CD4-positive, alpha-beta T cell treated with Interleukin-15 for 1 hour (primary cell): Measurements from ENCODE around the gene NAA60.
"Not testable (repeated sequence)": the region's sequence is repeated elsewhere in the genome, so short reads cannot be mapped to it uniquely, and the experiment has no call there.

Experiments used
- DNase-seq: peaks from one replicate; pipeline ENCODE4 v3.0.0-alpha.2; 2020

NAA60 gene

DNA sequence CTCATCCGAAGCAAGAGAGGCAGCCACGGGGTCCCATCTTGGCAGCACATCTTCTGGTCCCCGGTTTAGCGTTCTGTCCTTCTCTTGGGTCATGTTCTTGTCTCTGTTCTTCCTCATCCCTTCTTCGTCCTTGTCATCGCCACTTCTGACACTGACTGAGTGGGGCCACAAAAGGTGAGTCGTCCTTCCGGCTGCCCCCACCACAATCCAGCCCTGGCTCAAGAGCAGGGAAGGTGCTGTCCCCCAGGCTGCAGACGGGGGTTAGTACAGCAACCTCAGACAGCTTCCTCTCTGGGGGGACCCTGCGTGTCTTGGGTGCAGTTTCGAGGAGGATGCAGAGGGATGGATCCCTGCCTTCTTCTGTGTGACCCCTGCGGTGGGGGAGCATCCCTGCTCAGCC lies 21.8 kb downstream of the NAA60 start:
- DNase-seq: no peak

GRCh38 chr16:3465911-3466584 lies 22.6 kb downstream of the NAA60 start:
- DNase-seq: no peak

DNA sequence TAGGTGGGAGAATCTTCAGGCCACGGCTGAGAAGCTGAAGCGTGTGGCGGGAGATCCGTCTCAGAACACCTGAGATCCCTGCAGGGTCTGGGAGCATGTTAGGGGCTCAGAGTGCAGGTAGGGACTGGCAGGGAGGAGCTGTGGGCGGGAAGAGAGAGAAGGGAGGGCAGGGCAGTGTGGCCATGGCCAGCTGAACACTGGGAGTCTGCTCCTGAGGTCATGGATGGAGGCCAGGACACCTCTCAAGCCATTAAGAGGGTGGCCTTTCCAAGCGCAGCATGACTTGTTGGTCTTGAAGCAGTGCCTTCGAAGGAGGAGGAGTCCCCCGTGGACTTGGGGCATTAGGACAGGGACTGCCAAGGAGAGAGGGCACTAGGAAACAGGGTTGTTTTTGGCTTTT lies 23.7 kb downstream of the NAA60 start:
- no peak for DNase-seq

DNA sequence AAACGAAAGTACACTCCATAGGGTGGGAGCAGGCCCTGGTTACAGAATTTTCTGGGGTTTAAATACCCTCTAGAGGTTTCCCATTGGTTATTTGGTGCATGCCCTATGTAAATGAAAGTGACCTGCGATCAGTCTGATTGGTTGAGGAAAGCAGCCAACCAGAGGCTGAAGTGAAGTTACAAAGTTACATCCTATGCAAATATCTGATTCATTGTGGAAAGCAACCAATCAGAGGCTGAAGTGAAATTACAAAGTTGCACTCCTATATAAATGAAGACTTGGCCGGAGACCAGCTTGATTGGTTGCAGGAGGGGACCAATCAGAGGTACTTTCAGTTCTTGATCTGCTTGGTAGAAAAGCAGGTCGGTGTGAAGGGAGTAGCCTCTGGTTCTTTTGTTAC lies 24.4 kb downstream of the NAA60 start:
- no peak for DNase-seq

DNA sequence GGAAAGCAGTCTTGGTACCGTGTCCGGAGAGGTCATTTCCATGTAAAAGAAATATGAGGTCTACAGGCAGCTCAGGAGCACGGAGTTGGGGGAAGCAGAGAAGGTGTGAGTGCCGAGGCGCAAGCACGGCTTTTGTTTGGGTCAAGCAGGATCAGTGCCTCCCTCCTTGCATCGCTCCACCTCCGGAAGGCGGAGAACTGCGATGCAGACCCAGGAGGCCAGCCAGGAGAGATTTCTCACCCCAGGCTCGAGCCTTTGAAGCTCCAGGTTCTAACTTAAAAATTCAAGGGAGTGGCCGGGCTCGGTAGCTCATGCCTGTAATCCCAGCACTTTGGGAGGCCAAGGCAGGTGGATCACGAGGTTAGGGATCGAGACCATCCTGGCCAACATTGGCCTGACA lies 25.0 kb downstream of the NAA60 start:
- no peak for DNase-seq

DNA sequence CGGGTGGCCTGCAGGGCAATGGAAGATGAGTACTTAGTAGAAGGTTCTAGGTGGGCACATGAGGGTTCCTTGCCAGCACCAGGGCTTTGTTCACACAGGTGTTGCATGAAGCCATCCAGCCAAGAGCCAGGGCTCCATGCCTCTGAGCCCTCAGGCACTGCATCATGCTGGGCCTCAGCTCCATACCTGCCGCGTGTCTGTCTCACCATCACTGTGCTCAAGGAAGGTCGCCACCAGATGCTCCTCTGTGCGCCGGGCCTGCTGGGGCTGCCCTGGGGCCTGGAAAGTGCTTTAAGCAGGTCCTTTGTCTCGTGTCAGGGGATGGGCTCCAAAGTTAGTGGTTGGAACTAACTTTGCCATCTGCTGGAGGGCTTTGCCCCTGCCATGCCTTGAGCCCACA lies 26.3 kb downstream of the NAA60 start:
- no peak for DNase-seq

GRCh38 chr16:3470723-3471122 lies 27.2 kb downstream of the NAA60 start:
- DNase-seq: no peak

DNA sequence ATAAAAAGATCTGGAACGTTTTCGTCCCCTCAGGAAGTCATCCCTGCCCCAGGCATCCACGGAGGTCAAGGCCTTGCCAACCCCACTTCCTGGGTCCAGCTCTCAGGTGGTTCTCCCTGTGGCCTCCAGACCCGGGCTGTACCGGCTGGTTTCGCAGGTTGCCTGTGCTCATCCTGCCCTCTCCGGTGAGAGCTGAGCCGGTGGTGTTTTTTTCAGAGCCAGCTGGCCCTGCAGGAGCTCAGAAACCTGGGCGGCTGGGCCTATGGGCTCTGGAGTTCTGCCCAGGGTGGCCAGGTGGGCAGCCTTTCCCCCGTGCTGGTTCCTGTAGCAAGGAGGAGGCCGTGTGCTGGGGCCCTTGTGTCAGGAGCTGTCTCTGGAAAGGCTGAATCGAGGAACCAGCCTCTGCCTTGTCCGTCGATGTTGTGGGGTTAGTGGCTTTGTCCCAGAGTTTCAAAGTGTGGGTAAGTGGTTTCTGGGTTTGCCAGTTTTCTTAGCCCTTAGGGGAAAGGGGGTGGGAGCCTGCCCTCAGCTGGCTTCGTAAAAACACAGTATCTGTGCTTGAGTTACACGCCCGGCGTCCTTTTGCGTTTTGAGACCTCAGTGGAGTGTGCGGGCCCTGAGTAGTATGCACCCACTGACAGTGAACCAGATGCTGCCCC lies 28.2 kb downstream of the NAA60 start:
- DNase-seq: no peak

- no peak for DNase-seq
Measured at GRCh38 chr16:3472878-3473595, 29.6 kb downstream of the NAA60 start.

- DNase-seq: not testable (repeated sequence)
Measured at GRCh38 chr16:3473596-3473943, 30.1 kb downstream of the NAA60 start.

- no peak for DNase-seq
Measured at GRCh38 chr16:3474136-3474779, 30.8 kb downstream of the NAA60 start.

- DNase-seq: not testable (repeated sequence)
Measured at GRCh38 chr16:3474870-3475269, 31.4 kb downstream of the NAA60 start.

DNA sequence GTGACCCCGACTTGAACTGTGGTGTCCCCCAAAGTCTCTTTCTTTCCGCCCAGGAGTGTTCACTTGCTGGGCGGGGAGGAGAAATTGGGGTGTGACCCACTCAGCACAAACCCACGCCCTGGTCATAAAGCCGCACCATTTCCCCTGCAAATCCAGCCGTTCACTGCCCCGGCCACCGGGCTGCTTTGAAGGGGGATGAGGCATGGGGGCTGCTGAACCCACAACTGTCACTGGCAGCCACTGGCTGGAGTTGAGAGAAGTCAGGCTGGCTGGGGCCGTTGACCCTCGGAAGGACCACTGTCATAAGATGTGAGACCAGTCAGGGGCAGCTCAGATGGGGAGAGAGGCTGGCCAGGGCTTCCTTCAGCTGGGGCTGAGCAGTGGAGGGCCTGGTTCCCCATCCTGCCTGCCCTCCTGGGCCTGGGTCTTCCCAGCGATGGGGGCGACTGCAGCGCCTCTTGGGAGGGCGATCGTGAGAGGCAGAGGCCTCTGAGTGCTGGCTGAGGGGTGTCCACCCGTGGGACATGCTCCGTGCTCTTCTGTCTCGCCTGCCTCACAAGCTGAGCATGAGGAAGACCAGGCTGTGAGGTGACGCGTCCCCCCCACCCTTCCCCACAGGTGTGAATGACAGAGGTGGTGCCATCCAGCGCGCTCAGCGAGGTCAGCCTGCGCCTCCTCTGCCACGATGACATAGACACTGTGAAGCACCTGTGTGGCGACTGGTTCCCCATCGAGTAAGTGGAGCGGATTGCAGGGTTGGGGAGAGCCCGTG lies 32.3 kb downstream of the NAA60 start:
- DNase-seq: no peak

DNA sequence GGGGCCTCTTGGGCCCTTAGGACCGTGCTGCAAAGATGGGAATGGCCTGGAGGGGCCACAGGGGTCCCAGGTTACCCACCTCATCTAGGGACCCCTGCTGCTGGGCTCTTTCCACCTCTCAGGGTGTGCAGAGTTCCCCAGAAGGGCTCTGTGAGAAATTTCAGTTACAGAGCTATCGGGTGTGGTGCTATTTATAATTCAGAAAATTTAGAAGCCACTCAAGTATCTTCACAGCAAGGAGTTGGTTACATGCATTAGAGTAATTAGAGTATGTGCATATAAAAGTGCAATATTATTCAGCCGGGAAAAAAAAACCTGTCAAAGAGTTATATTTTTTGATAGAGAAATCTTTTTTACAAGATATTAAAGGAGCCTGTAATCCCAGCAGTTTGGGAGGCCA lies 32.9 kb downstream of the NAA60 start:
- no peak for DNase-seq

DNA sequence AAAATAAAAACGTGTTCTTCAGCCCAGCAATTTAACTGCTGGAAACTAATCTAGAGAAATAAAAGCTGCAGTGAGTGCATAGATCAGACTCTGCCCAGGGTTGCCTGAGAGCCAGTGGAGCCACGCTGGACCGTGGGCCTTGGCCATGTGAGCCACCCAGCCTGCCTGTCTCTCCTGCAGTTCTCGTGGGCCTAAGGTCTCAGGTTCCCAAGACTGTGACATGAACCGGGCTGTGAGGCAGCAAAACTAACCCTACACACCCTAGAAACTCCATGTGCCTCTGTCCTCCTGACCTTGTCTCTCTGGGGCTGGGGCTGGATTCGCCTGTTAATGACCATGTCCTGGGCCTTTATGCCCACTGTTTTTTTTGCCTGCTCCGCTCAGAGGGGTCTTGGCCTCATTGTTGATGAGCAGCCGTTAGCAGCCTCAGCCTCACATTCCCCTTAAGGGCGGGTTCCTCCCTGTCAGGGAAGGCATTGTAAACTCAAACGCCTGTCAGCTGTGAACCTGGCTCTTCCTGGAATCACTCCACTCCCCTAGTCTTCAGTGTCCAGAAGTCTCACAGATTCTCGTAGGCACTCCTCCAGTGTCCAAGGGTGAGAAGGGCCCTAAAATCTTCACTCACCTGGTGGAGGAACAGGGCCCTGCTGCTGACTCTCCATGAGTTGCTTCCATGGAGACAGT lies 34.9 kb downstream of the NAA60 start:
- DNase-seq: no peak

- DNase-seq: no peak
Measured at GRCh38 chr16:3479654-3480216, 36.3 kb downstream of the NAA60 start.

DNA sequence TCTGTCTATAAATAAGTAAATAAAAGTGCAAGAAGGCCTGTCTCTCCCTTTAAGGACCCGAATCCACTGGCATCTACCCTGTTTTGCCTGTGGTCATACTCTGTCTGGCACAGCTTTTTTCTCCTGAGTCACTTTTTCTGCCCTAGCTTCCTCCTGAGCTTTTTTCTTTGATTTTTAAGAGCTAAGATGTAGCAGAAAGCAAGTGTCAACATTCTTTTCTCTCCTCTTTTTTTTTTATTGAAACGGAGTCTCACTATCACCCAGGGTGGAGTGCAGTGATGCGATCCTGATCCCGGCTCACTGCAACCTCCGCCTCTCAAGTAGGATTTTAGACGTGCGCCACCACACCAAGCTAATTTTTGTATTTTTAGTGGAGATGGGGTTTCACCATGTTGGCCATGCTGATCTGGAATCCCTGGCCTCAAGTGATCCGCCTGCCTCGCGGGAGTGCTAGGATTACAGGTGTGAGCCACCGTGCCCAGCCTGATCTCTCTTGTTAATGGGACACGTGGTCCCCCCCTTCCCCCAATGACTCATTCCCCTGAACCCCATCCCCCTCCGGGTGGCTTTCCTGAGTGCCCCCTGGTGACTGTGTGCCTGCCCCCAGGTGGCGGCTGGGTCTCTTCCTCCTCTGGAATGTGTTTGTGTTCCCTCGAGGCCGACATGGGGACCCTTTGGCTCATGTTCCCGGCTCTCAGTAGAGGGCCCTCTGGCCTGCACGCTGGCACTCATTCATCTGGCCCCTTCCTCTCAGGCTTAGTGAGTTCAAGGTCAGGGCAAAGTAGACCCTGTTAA lies 37.6 kb downstream of the NAA60 start:
- no peak for DNase-seq

- DNase-seq: no peak
Measured at GRCh38 chr16:3481696-3482658, 38.5 kb downstream of the NAA60 start.

- DNase-seq: no peak
Measured at GRCh38 chr16:3482659-3483241, 39.3 kb downstream of the NAA60 start.
